LNCaP clone FGC (cell line): Measurements from ENCODE around the gene ZYG11B.
"Not testable (repeated sequence)": the region's sequence is repeated elsewhere in the genome, so short reads cannot be mapped to it uniquely, and the experiment has no call there.

Experiments
- DNase-seq: peaks from one replicate; pipeline ENCODE4 v3.0.0-alpha.2; 2011; ENCODE audit warnings: low read depth
- H3K4me3 ChIP-seq: 2 replicates; pipeline ENCODE4 v1.5.1; 2011; ENCODE audit warnings: mild to moderate bottlenecking, low read depth, low read length, control low read depth
- TF ChIP-seq, protein P1 (sequence below): IDR thresholded peaks from 2 replicates; pipeline ENCODE4 v1.5.1; 2012; ENCODE audit warnings: mild to moderate bottlenecking; ENCODE audit not compliant: control insufficient read depth, insufficient read depth; ENCODE audit errors: extremely low read depth

ZYG11B gene

GRCh38 chr1:52727956-52728656 lies 1.9 kb downstream of the ZYG11B start:
- H3K4me3 ChIP-seq, result peak overlapping the region; percentile 92; the same call in 1 of the 2 replicates
- no peak for DNase-seq
- TF ChIP-seq, protein P1, sequence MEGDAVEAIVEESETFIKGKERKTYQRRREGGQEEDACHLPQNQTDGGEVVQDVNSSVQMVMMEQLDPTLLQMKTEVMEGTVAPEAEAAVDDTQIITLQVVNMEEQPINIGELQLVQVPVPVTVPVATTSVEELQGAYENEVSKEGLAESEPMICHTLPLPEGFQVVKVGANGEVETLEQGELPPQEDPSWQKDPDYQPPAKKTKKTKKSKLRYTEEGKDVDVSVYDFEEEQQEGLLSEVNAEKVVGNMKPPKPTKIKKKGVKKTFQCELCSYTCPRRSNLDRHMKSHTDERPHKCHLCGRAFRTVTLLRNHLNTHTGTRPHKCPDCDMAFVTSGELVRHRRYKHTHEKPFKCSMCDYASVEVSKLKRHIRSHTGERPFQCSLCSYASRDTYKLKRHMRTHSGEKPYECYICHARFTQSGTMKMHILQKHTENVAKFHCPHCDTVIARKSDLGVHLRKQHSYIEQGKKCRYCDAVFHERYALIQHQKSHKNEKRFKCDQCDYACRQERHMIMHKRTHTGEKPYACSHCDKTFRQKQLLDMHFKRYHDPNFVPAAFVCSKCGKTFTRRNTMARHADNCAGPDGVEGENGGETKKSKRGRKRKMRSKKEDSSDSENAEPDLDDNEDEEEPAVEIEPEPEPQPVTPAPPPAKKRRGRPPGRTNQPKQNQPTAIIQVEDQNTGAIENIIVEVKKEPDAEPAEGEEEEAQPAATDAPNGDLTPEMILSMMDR, result no peak

DNA sequence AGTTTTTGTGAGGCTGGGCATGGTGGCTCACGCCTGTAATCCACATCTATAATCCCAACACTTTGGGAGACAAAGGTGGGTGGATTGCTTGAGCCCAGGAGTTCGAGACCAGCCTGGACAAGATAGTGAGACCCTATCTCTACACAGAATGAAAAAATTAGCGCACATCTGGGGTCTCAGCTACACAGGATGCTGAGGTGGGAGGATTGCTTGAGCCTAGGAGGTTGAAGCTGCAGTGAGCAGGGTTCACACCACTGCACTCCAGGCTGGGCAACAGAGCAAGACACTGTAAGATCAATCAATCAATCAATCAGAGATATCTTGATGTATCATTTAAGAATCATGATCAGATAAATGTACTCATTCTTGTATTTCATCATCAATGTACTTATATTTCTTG lies 7.1 kb downstream of the ZYG11B start:
- TF ChIP-seq, protein P1, result no peak
- no peak for DNase-seq
- H3K4me3 ChIP-seq, result no peak overlapping the region

DNA sequence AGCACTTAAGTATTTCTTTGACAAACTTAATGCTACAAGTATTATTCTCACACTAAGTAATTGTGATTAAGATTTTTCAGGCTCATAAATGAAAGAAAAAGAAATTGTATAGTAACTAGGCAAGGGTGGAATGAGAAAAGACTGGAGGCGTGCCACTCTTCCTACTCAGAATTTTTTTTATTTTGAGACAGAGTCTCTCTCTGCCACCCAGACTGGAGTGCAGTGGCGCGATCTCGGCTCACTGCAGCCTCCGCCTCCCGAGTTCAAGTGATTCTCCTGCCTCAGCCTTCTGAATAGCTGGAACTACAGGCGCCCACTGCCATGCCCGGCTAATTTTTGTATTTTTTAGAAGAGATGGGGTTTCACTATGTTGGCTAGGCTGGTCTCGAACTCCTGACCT lies 9.1 kb downstream of the ZYG11B start:
- not testable (repeated sequence) for H3K4me3 ChIP-seq, DNase-seq

DNA sequence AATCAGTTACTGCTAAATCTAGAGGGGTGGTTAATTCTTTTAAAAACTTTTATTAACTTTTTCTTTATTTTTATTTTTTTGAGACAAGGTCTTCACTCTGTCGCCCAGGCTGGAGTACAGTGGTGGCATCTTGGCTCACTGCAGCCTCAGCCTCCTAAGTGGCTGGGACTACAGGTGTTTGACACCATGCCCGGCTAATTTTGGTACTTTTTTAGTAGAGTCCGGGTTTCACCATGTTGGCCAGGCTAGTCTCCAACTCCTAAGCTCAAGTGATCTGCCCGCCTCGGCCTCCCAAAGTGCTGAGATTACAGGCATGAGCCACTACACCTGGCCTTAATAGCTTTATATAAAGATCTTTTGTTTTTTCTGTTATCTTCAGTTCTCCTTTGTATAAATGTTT lies 11.9 kb downstream of the ZYG11B start:
- no peak for DNase-seq
- no peak overlapping the region for H3K4me3 ChIP-seq
- TF ChIP-seq, protein P1, result no peak

DNA sequence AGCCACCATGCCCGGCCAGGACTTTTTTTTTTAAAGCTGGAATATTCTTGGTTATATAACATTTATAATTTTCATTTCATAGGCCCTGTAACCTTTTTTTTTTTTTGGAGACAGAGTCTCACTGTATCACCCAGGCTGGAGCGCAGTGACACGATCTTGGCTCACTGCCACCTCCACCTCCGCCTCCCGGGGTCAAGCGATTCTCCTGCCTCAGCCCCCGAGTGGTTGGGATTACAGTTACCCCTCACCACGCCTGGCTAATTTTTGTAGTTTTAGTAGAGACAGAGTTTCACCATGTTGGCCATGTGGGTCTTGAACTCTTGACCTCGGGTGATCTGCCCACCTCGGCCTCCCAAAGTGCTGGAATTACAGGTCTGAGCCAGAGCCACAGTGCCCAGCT lies 12.6 kb downstream of the ZYG11B start:
- TF ChIP-seq, protein P1, result no peak
- DNase-seq, result no peak
- H3K4me3 ChIP-seq, result no peak overlapping the region

- DNase-seq, result no peak
- TF ChIP-seq, protein P1, result no peak
- no peak overlapping the region for H3K4me3 ChIP-seq
Observed at GRCh38 chr1:52739699-52740467, 13.6 kb downstream of the ZYG11B start.

DNA sequence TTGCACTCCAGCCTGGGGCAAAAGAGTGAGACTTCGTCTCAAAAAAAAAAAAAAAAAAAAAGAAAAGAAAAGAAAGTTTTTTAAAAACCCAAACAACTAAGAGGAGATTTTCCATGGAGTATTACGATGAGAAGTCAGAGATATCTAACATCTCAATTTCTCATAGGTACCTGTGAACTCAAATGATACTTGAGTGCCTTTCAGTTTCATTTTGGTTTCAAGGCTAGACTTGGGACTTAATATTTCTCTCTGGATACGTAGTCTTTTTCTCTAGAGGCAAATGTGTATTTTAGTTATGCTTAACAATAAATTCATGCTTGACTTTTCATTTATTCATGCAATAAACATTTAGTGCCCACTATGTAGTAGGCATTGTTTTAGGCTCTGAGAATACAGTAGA lies 15.0 kb downstream of the ZYG11B start:
- no peak for DNase-seq
- H3K4me3 ChIP-seq, result no peak overlapping the region
- TF ChIP-seq, protein P1, result no peak
